GM12878 (cell line): ENCODE measurements around the gene CCDC197.

ENCODE experiments used
- IRF3 ChIP-seq: fragments of 450-650 bp; IDR thresholded peaks from 2 replicates; pipeline ENCODE4 v1.6.1; 2014; ENCODE audit warnings: mild to moderate bottlenecking
- POLR2AphosphoS5 ChIP-seq: IDR thresholded peaks from 2 replicates; pipeline ENCODE4 v1.6.1; 2011; ENCODE audit warnings: mild to moderate bottlenecking, low read length, inconsistent platforms
- USF1 ChIP-seq: IDR thresholded peaks from 2 replicates; pipeline ENCODE4 v1.6.1; 2011; ENCODE audit warnings: borderline replicate concordance, low read depth, mild to moderate bottlenecking, moderate library complexity, mixed read lengths, low read length; ENCODE audit not compliant: insufficient read depth; ENCODE audit errors: extremely low read length

- TF ChIP-seq IRF3 (no peak), USF1 (no peak), POLR2AphosphoS5 (no peak)
These were observed 25.5 kb upstream of the CCDC197 start for GRCh38 chr14:93971635-93972027.
